Neuronal stem cell (in vitro differentiated cells): ENCODE measurements around the gene EPHA4.

ENCODE experiments used
- DNase-seq: peaks from one replicate; pipeline ENCODE4 v3.0.0-alpha.2; 2013; ENCODE audit warnings: low spot score
- H2AFZ ChIP-seq: one replicate; pipeline ENCODE4 v1.6.1; 2013; ENCODE audit warnings: mild to moderate bottlenecking, low read length, inconsistent platforms
- H2AK5ac ChIP-seq: 2 replicates; pipeline ENCODE4 v1.6.1; 2013; ENCODE audit warnings: low read depth, mild to moderate bottlenecking, inconsistent platforms, low read length, moderate library complexity, mixed read lengths
- H2BK120ac ChIP-seq: 2 replicates; pipeline ENCODE4 v1.6.1; 2013; ENCODE audit warnings: low read depth, mild to moderate bottlenecking, inconsistent platforms, low read length, moderate library complexity, mixed read lengths
- H2BK12ac ChIP-seq: one replicate; pipeline ENCODE4 v1.6.1; 2013; ENCODE audit warnings: low read length, inconsistent platforms
- H2BK15ac ChIP-seq: 2 replicates; pipeline ENCODE4 v1.6.1; 2013; ENCODE audit warnings: mild to moderate bottlenecking, low read length, inconsistent platforms, mixed read lengths
- H2BK5ac ChIP-seq: one replicate; pipeline ENCODE4 v1.6.1; 2013; ENCODE audit warnings: inconsistent platforms, mild to moderate bottlenecking, low read length, moderate library complexity
- H3K14ac ChIP-seq: one replicate; pipeline ENCODE4 v1.6.1; 2013; ENCODE audit warnings: low read length, inconsistent platforms
- H3K18ac ChIP-seq: 2 replicates; pipeline ENCODE4 v1.6.1; 2013; ENCODE audit warnings: low read length, inconsistent platforms
- H3K23ac ChIP-seq: 2 replicates; pipeline ENCODE4 v1.6.1; 2013; ENCODE audit warnings: low read depth, mild to moderate bottlenecking, mixed read lengths, low read length, inconsistent platforms; ENCODE audit not compliant: poor library complexity
- H3K27ac ChIP-seq: replicated peaks from 3 replicates; pipeline ENCODE4 v1.5.1; 2013; ENCODE audit warnings: low read length, inconsistent platforms
- H3K27me3 ChIP-seq, 3 experiments: 2 replicates each; pipeline ENCODE4 v1.6.1; 2013; ENCODE audit warnings: low read length in 3 of 3, mild to moderate bottlenecking in 2 of 3, inconsistent platforms in 1 of 3, low read depth in 1 of 3, mixed read lengths in 1 of 3, moderate library complexity in 1 of 3; ENCODE audit not compliant: control insufficient read depth in 3 of 3, insufficient read depth in 3 of 3
- H3K36me3 ChIP-seq, 2 donors: replicated peaks in 1 of 2; 2 replicates each; pipeline ENCODE4 v1.6.1; 2013; ENCODE audit warnings: low read length in 2 of 2; ENCODE audit not compliant: control insufficient read depth in 2 of 2, insufficient read depth in 2 of 2
- H3K4ac ChIP-seq: 2 replicates; pipeline ENCODE4 v1.6.1; 2013; ENCODE audit warnings: inconsistent platforms, mild to moderate bottlenecking, low read length, moderate library complexity
- H3K4me1 ChIP-seq, 2 donors: 1 replicate in 1 of 2; 2 replicates in 1 of 2; pipeline ENCODE4 v1.6.1; 2013; ENCODE audit warnings: low read length in 2 of 2, low read depth in 1 of 2; ENCODE audit not compliant: control insufficient read depth in 2 of 2, insufficient read depth in 1 of 2
- H3K4me2 ChIP-seq: one replicate; pipeline ENCODE4 v1.6.1; 2013; ENCODE audit warnings: mild to moderate bottlenecking, low read length, inconsistent platforms; ENCODE audit not compliant: insufficient read depth, poor library complexity, severe bottlenecking
- H3K4me3 ChIP-seq, 2 donors: 2 replicates each; pipeline ENCODE4 v1.5.1; 2013; ENCODE audit warnings: low read length in 2 of 2, mild to moderate bottlenecking in 2 of 2, inconsistent platforms in 1 of 2, moderate library complexity in 1 of 2
- H3K79me1 ChIP-seq: one replicate; pipeline ENCODE4 v1.6.1; 2013; ENCODE audit warnings: low read depth, mild to moderate bottlenecking, inconsistent platforms, low read length, moderate library complexity
- H3K9ac ChIP-seq: one replicate; pipeline ENCODE4 v1.6.1; 2013; ENCODE audit warnings: mild to moderate bottlenecking, low read depth, low read length, inconsistent platforms; ENCODE audit not compliant: poor library complexity
- H3K9me3 ChIP-seq, 2 donors: replicated peaks in 1 of 2; 2 replicates each; pipeline versions ENCODE3 to v1.6.1; 2013; ENCODE audit warnings: low read length in 2 of 2, mild to moderate bottlenecking in 2 of 2, inconsistent platforms in 1 of 2, low read depth in 1 of 2, mixed read lengths in 1 of 2, moderate library complexity in 1 of 2; ENCODE audit not compliant: control insufficient read depth in 2 of 2, insufficient read depth in 1 of 2
- H4K8ac ChIP-seq: one replicate; pipeline ENCODE4 v1.6.1; 2013; ENCODE audit warnings: low read depth, mild to moderate bottlenecking, inconsistent platforms, low read length, moderate library complexity
- H4K91ac ChIP-seq: one replicate; pipeline ENCODE4 v1.6.1; 2013; ENCODE audit warnings: low read length, low read depth, mild to moderate bottlenecking, inconsistent platforms; ENCODE audit not compliant: poor library complexity
- WGBS, 2 donors: extraction: QIAGEN DNeasy Blood & Tissue Kit; methylation state at CpG; one replicate each; pipeline ENCODE4 v1.1.7; 2013; ENCODE audit warnings: missing lambda C conversion rate in 2 of 2, mixed read lengths in 1 of 2; ENCODE audit not compliant: insufficient read length in 2 of 2, insufficient replicate concordance in 1 of 2; ENCODE audit errors: extremely low coverage in 2 of 2; 5-methylcytosine and 5-hydroxymethylcytosine counted together

Gene EPHA4

DNA sequence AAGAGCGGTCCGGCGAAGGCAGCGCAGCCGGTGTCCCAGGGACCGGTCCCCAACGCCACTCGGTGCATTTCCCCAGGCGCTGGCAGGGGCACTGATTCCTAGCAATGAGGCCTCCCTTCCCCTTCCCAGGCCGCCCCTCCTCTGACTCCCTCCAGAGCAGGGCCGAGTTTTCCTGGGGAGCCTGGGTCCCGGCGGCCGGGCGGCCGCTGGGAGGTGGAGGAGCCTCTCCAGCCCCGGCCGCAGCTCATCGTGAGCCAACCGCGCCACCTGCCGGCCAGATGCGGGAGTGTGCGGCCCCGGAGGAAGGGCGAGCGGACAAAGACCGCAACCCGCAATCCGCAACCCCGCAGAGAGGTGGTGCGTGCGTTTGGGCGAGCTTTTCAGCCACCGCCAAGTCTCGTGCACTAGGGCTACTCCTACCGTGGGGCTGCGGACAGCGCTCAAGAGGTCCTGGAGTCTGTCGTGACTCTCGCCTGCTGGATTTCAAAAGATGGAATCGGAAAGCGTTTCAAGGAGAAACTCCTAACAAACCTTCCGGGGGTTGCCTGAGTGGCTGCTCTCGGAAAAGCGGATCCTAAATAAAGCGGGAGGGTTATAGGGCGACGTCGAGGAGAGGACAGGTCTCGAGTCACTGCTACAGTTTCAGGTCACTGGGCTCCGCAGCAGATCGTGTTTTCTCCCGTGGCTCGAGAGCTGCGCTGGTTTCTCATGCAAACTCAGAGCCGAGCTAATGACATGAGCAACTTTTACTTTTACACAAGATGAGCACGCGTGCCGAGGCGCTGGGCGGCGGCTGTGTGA, 1.5 kb upstream of the EPHA4 start:
- no CpG with 5 or more reads among the region's 63 CpGs for WGBS, 2 donors
- H3K18ac ChIP-seq = peak overlapping the region; percentile 98
- peak overlapping the region; percentile 93 for H2BK120ac ChIP-seq
- H4K8ac ChIP-seq = no peak overlapping the region
- H3K79me1 ChIP-seq = no peaks in the 10 kb centered on the region
- peak overlapping the region; percentile 91 for H3K9ac ChIP-seq
- H3K27ac ChIP-seq = peak overlapping the region; percentile 73
- H2AFZ ChIP-seq = peak overlapping the region; percentile 86
- peak overlapping the region; percentile 79 for H2BK12ac ChIP-seq
- H3K4me1 ChIP-seq = peaks cover 1 to 13% of the 10 kb centered on the region in 2 donors
- peak overlapping the region; percentile 82 for H3K23ac ChIP-seq
- H3K14ac ChIP-seq = peak overlapping the region; percentile 44
- H2AK5ac ChIP-seq = peak overlapping the region; percentile 1
- no peaks in the 10 kb centered on the region for H3K9me3 ChIP-seq
- H3K4me2 ChIP-seq = peak overlapping the region; percentile 93
- H3K36me3 ChIP-seq = no peaks in the 10 kb centered on the region
- peak overlapping the region; percentile 77 to 87 for H3K4me3 ChIP-seq
- peak overlapping the region; percentile 73 for H2BK15ac ChIP-seq
- no peak overlapping the region for H3K4ac ChIP-seq
- H2BK5ac ChIP-seq = peak overlapping the region; percentile 99
- H3K27me3 ChIP-seq = peaks cover 0 to 20% (median 0%) of the 10 kb centered on the region in 3 experiments
- H4K91ac ChIP-seq = no peak overlapping the region
- peak; percentile 93 for DNase-seq

DNA sequence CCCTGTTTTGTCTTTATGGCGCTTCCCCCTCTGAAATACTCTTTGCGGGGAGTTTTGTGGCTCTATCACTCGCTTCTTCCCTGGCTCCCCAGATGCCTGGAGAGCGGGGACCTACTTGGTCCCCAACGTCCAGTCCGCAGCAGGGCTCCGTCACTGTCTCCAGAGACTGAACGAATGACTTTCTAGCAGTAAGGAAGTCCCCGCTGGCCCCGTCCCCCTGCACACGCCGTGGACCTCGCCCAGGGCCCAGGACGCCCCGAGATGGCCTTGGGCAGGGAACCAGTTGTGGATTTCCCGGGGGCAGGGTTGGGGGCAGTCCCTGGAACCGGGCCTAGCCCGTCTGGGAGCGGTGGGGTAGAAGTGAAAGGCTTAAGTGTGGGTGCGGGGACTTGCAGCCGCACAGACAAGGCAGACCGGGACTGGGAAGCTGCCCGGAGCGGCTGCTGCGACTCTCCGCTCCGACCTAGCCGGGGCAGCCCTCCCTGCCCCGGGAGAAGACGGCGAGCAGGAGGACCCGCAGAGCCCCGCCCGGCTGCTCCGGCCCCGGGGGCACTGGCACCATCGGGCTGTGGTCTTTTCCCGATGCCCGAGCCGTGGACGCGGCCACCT, 821 bp upstream of the EPHA4 start:
- no peaks in the 10 kb centered on the region for H3K9me3 ChIP-seq
- H2BK120ac ChIP-seq = peak overlapping the region; percentile 93
- H3K27ac ChIP-seq = peak overlapping the region; percentile 73
- H4K8ac ChIP-seq = no peak overlapping the region
- no CpG with 5 or more reads among the region's 42 CpGs for WGBS, 2 donors
- H3K4ac ChIP-seq = no peak overlapping the region
- H4K91ac ChIP-seq = no peak overlapping the region
- peak overlapping the region; percentile 82 for H3K23ac ChIP-seq
- peak overlapping the region; percentile 77 to 87 for H3K4me3 ChIP-seq
- H2BK5ac ChIP-seq = peak overlapping the region; percentile 99
- peak overlapping the region; percentile 93 for H3K4me2 ChIP-seq
- H2AK5ac ChIP-seq = peak overlapping the region; percentile 60
- H3K18ac ChIP-seq = peak overlapping the region; percentile 98
- H3K79me1 ChIP-seq = no peaks in the 10 kb centered on the region
- H3K36me3 ChIP-seq = no peaks in the 10 kb centered on the region
- H2AFZ ChIP-seq = peak overlapping the region; percentile 86
- peak overlapping the region; percentile 44 for H3K14ac ChIP-seq
- peak; percentile 51 for DNase-seq
- peak overlapping the region; percentile 93 for H2BK15ac ChIP-seq
- peaks cover 0 to 20% (median 0%) of the 10 kb centered on the region in 3 experiments for H3K27me3 ChIP-seq
- peak overlapping the region; percentile 86 for H3K9ac ChIP-seq
- H3K4me1 ChIP-seq = peaks cover 5 to 13% of the 10 kb centered on the region in 2 donors
- peak overlapping the region; percentile 79 for H2BK12ac ChIP-seq

DNA sequence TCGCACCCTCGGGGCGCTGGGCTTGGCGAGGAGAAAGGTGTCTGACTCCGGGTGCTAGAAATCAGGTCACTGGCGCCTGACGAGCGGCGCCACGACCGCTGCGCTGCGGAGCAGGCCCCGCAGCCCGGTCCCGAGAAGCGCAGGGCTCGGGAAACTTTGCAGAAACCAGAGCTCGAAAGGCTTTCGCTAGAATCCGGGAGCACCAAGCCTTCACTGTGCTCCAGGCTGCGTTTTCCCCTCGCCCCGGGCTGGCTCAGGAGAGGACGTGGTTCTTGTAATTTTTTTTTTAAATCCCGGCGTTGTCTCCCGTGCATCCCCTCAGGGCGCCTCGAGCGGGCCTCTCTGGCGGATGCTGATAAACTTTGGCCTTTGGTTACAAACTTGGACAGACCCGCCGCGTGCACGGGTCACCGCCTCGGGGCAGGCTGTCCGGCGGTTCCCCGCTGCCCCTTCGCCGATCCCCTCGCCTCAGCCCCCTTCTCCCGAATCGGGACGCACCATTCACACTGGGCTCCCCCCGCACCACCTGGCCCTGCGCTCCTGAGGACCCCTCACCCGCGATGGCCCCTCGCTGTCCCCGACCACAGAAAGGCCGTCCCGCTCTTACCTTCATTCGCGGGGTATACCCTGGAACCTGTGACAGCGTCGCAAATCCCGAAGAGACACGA, 419 bp downstream of the EPHA4 start:
- Histone ChIP-seq H3K4me2 (peak overlapping the region; percentile 59), H3K4me1 (peaks cover 10 to 13% of the 10 kb centered on the region in 2 donors), H3K79me1 (no peaks in the 10 kb centered on the region), H3K4ac (no peak overlapping the region), H2BK120ac (no peak overlapping the region), H3K27me3 (peaks cover 0 to 20% (median 0%) of the 10 kb centered on the region in 3 experiments), H2AFZ (peak overlapping the region; percentile 86), H4K91ac (no peak overlapping the region), H2BK15ac (peak overlapping the region; percentile 99), H3K23ac (peak overlapping the region; percentile 3), H3K9me3 (no peaks in the 10 kb centered on the region), H2AK5ac (peak overlapping the region; percentile 44), H3K4me3 (peak overlapping the region; percentile 77 to 87), H3K36me3 (no peaks in the 10 kb centered on the region), H2BK5ac (peak overlapping the region; percentile 99), H3K9ac (peak overlapping the region; percentile 98), H2BK12ac (peak overlapping the region; percentile 73), H4K8ac (no peak overlapping the region), H3K18ac (peak overlapping the region; percentile 100), H3K14ac (peak overlapping the region; percentile 39), H3K27ac (peak overlapping the region; percentile 67)
- WGBS, 2 donors = no CpG with 5 or more reads among the region's 61 CpGs
- DNase-seq = peak; percentile 48
